Activated CD8-positive, alpha-beta memory T cell treated with anti-CD3 and anti-CD28 coated beads for 48 hours (primary cell): ENCODE results near the gene ENPP5.

ENCODE experiments used
- DNase-seq, 3 experiments: peaks; one replicate each; pipeline ENCODE4 v3.0.0-alpha.2; 2020; ENCODE audit warnings: low read depth in 2 of 3, low spot score in 2 of 3

ENPP5 gene

GRCh38 chr6:46170357-46171289 lies at the start of gene ENPP5:
ENPP5 (minus strand) TSS chr6:46170980; CDS start chr6:46168262, 2,718 bp downstream.
- DNase-seq, result peak; percentile 20 to 42 (median 36)

- no peak for DNase-seq
These were observed 48.9 kb upstream of the ENPP5 start for GRCh38 chr6:46219661-46220060.

GRCh38 chr6:46218457-46218856 lies 47.7 kb upstream of the ENPP5 start:
- no peak for DNase-seq

- DNase-seq, result no peak
These were observed 46.9 kb upstream of the ENPP5 start for GRCh38 chr6:46217671-46218131.

GRCh38 chr6:46216879-46217278 lies 46.1 kb upstream of the ENPP5 start:
- DNase-seq, result no peak

- DNase-seq, result no peak
These were observed 45.0 kb upstream of the ENPP5 start for GRCh38 chr6:46215777-46216176.

- no peak for DNase-seq
These were observed 44.4 kb upstream of the ENPP5 start for GRCh38 chr6:46215213-46215612.

GRCh38 chr6:46211917-46212316 lies 41.1 kb upstream of the ENPP5 start:
- DNase-seq, result no peak

- no peak for DNase-seq
These were observed 39.5 kb upstream of the ENPP5 start for GRCh38 chr6:46210294-46210693.

- no peak for DNase-seq
These were observed 37.5 kb upstream of the ENPP5 start for GRCh38 chr6:46208303-46208702.

GRCh38 chr6:46207174-46207573 lies 36.4 kb upstream of the ENPP5 start:
- no peak for DNase-seq

GRCh38 chr6:46204880-46205650 lies 34.3 kb upstream of the ENPP5 start:
- DNase-seq, result no peak

GRCh38 chr6:46203391-46204177 lies 32.8 kb upstream of the ENPP5 start:
- no peak for DNase-seq

GRCh38 chr6:46201702-46202101 lies 30.9 kb upstream of the ENPP5 start:
- no peak for DNase-seq

- DNase-seq, result no peak
These were observed 28.6 kb upstream of the ENPP5 start for GRCh38 chr6:46199387-46199786.

GRCh38 chr6:46191961-46192360 lies 21.2 kb upstream of the ENPP5 start:
- DNase-seq, result no peak

- DNase-seq, result no peak
These were observed 20.1 kb upstream of the ENPP5 start for GRCh38 chr6:46190889-46191288.

GRCh38 chr6:46189726-46190125 lies 18.9 kb upstream of the ENPP5 start:
- DNase-seq, result no peak

- DNase-seq, result no peak
These were observed 15.8 kb upstream of the ENPP5 start for GRCh38 chr6:46186583-46186982.

- no peak for DNase-seq
These were observed 13.3 kb upstream of the ENPP5 start for GRCh38 chr6:46184114-46184513.

GRCh38 chr6:46175976-46176375 lies 5.2 kb upstream of the ENPP5 start:
- DNase-seq, result no peak
